Dendritic cell treated with granulocyte-macrophage colony-stimulating factor and Interleukin-4, amounts not matched to agents 40 ng/mL and 50 ng/mL, for 4 days (primary cell): ENCODE data around the gene DHRSX.
"Not testable (repeated sequence)": the region's sequence is repeated elsewhere in the genome, so short reads cannot be mapped to it uniquely, and the experiment has no call there.

Experiments used
- H3K27ac Mint-ChIP-seq: one replicate; pipeline ENCODE4 v1.8.0; 2022; ENCODE audit warnings: mild to moderate bottlenecking, mixed read lengths
- H3K27me3 Mint-ChIP-seq: one replicate; pipeline ENCODE4 v1.8.0; 2022; ENCODE audit warnings: mild to moderate bottlenecking, mixed read lengths
- H3K36me3 Mint-ChIP-seq: one replicate; pipeline ENCODE4 v1.8.0; 2022; ENCODE audit warnings: low read depth, mixed read lengths
- H3K4me1 Mint-ChIP-seq: one replicate; pipeline ENCODE4 v1.8.0; 2022; ENCODE audit warnings: low read depth, mixed read lengths
- H3K4me3 Mint-ChIP-seq: one replicate; pipeline ENCODE4 v1.8.0; 2022; ENCODE audit warnings: mild to moderate bottlenecking, moderate library complexity, mixed read lengths
- H3K9me3 Mint-ChIP-seq: one replicate; pipeline ENCODE4 v1.8.0; 2022; ENCODE audit warnings: mixed read lengths
- intact Hi-C: fragments of 100-400 bp; cut with micrococcal nuclease; formaldehyde crosslinking; loops from one replicate; pipeline ENCODE4 v1.15.0; 2022

The DHRSX gene

GRCh38 chrX:2226182-2226581 lies 274.6 kb downstream of the DHRSX start:
- Mint-ChIP-seq H3K4me1 (peaks cover 17% of the 10 kb centered on the region), H3K27me3 (no peaks in the 10 kb centered on the region), H3K36me3 (peaks cover 80% of the 10 kb centered on the region), H3K27ac (no peak overlapping the region), H3K9me3 (peaks cover 70% of the 10 kb centered on the region), H3K4me3 (no peak overlapping the region)
- intact Hi-C loops: no loop called here

GRCh38 chrX:2224597-2225235 lies 276.1 kb downstream of the DHRSX start:
- Mint-ChIP-seq H3K9me3 (peaks cover 76% of the 10 kb centered on the region), H3K27ac (no peak overlapping the region), H3K4me3 (no peak overlapping the region), H3K27me3 (no peaks in the 10 kb centered on the region), H3K36me3 (peaks cover 80% of the 10 kb centered on the region), H3K4me1 (peaks cover 17% of the 10 kb centered on the region)
- intact Hi-C loops: no loop called here

DNA sequence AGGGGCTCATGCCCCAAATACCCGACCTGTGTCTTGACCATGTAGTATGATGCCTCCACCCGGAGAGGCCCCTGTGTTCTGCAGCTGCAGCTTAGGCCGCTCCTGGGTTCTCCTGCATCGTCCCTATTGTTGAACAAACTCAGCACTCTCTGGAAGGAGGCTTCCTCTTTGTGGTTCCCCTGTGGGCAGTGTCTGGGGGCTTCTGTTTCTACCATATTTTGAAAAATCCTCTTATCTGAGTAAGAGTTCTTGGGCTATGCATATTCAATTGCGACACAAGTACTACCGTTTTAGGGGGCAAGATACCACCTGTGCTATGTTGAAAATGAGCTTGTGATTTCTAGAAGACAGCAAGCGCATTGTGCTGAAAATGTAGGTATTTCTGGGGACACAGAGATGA lies 276.6 kb downstream of the DHRSX start:
- H3K27me3 Mint-ChIP-seq: no peaks in the 10 kb centered on the region
- H3K27ac Mint-ChIP-seq: no peak overlapping the region
- peaks cover 17% of the 10 kb centered on the region for H3K4me1 Mint-ChIP-seq
- H3K36me3 Mint-ChIP-seq: peaks cover 80% of the 10 kb centered on the region
- H3K4me3 Mint-ChIP-seq: no peak overlapping the region
- H3K9me3 Mint-ChIP-seq: peaks cover 76% of the 10 kb centered on the region
- intact Hi-C loops: no loop called here

DNA sequence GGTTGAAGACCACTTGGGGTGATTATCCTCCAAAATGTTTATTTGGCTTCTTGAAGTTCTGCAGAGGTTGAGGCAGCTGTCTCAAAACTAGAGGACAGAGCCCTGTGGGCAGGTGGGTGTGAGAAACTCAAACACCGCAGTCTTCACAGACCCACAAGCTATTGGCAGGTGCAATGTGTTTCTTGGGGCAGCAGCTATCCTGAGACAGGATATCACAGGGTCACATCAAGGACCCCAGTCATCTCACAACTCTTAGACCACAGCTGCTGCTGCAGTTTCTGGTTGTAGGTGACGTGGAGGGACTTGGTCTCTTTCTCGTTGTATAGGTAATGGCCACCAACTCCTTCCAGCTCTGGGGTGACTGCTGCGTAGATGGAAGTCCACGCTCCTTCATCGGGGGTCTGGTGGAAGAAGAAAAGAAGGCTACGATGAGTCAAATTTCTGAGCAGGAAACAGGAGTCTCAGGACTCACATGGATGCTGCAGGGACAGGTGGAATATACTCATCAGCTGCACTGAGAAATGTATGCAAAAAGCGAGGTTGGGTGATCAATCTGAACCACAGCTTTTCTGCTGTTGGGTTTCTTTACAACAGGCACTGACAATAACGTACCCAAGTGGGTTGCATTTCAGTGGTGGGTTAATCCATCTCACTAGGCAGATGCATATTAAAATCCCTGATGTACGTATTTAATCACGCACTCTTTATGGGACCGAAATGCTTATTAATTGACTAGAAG lies 279.8 kb downstream of the DHRSX start:
- Mint-ChIP-seq H3K27ac (no peak overlapping the region), H3K4me3 (no peak overlapping the region), H3K4me1 (peaks cover 10% of the 10 kb centered on the region), H3K36me3 (peaks cover 65% of the 10 kb centered on the region), H3K27me3 (no peaks in the 10 kb centered on the region), H3K9me3 (peaks cover 86% of the 10 kb centered on the region)
- intact Hi-C loops: no loop called here

DNA sequence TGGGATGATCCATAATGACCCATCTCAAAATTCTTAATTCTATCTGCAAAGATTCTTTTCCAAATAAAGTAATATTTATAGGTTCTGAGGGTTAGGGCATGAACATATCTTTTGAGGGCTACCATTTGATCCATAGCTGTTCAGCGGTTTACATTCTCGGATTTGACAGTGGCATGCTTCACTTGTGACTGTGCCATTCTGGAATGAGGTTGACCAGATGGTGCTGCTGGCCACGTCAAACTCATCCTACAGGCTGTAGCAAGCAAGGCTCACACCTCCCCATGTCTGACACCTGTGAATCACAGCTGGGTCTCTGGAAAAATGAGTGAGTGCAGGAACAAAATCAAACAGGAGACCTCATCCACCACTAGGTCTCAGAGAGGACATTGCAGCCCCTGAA lies 280.5 kb downstream of the DHRSX start:
- H3K9me3 Mint-ChIP-seq: peaks cover 91% of the 10 kb centered on the region
- H3K27me3 Mint-ChIP-seq: no peaks in the 10 kb centered on the region
- peaks cover 59% of the 10 kb centered on the region for H3K36me3 Mint-ChIP-seq
- no peak overlapping the region for H3K27ac Mint-ChIP-seq
- peaks cover 10% of the 10 kb centered on the region for H3K4me1 Mint-ChIP-seq
- no peak overlapping the region for H3K4me3 Mint-ChIP-seq
- intact Hi-C loops: no loop called here

DNA sequence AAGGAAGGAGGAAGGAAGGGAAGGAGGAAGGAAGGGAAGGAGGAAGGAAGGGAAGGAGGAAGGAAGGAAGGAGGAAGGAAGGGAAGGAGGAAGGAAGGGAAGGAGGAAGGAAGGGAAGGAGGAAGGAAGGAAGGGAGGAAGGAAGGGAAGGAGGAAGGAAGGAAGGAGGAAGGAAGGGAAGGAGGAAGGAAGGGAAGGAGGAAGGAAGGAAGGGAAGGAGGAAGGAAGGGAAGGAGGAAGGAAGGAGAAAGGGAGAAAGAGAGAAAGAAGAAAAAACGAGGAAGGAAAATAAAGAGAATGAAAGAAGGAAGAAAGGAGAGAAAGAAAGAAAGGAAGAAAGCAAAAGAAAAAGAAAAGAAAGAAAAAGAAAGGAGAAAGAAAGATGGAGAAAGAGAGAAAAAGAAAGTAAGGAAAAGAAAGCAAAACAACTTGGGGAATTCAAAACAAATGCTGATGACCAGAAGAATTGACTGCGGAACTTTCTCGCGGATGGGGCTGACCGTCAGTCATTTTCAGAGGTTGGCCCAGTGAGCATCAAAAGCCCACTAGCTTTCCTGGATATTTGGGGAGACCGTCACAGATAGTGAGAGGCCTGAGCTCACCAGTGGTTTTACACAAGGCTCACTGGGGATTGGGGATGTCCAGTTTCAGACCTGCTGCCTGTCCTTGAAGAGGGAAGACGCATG lies 286.5 kb downstream of the DHRSX start:
- H3K4me1 Mint-ChIP-seq, H3K27me3 Mint-ChIP-seq, H3K4me3 Mint-ChIP-seq, H3K27ac Mint-ChIP-seq, intact Hi-C loops: not testable (repeated sequence)
- Mint-ChIP-seq H3K9me3 (peaks cover 76% of the 10 kb centered on the region), H3K36me3 (peaks cover 35% of the 10 kb centered on the region)

GRCh38 chrX:2211667-2212066 lies 289.1 kb downstream of the DHRSX start:
- Mint-ChIP-seq H3K9me3 (peaks cover 59% of the 10 kb centered on the region), H3K36me3 (peaks cover 36% of the 10 kb centered on the region)
- H3K4me1 Mint-ChIP-seq, H3K4me3 Mint-ChIP-seq, intact Hi-C loops, H3K27ac Mint-ChIP-seq, H3K27me3 Mint-ChIP-seq: not testable (repeated sequence)

DNA sequence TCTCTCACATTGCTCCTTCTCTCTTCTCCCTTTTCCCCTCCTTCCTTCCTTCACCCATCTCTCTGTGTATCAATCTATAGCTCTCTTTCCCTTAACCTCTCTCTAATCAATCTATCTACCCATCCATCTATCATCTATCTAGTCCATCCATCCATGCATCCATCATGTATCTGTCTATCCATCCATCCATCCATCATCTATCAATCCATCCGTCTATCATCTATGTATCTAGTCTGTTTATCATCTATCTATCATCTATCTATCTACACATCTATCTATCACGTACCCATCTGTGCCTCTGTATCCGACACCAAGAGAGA lies 307.5 kb downstream of the DHRSX start:
- Mint-ChIP-seq H3K4me3 (no peak overlapping the region), H3K36me3 (no peaks in the 10 kb centered on the region), H3K27me3 (no peaks in the 10 kb centered on the region), H3K4me1 (no peaks in the 10 kb centered on the region), H3K27ac (no peak overlapping the region), H3K9me3 (peaks cover 6% of the 10 kb centered on the region)
- intact Hi-C loops: no loop called here

DNA sequence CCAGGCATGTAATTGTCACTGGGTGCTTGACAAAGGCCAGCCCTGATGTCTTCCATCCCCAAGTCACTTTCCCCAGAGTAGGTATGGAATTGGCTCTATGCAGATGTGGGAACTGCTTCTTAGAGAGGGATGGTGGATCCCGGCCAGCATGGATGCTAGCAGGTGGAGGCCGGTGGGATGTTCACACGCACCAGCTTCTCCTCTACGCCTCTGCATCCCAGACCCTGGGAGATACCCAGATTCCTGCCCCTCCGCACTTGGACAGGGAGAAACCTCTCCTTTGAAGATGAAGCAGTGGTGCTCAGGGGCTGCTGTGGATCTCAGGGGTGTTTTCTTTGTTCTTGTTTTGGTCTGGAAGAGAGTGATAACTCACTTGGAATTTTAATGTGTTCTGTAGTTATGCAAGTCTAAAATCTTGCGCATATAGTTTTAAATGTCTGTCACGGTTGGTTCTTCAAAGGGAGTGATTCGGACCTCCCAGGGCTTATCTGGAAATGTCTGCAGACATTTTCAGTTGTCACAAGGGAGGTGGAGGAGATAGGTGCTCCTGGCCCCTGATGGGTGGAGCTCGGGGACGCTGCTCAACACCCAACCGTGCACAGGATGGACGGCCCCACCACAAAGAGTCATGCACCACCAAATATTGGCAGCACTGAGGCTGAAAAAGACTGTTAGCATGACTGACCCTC lies 308.0 kb downstream of the DHRSX start:
- H3K27ac Mint-ChIP-seq: no peak overlapping the region
- no peaks in the 10 kb centered on the region for H3K4me1 Mint-ChIP-seq

GRCh38 chrX:2188840-2189239 lies 311.9 kb downstream of the DHRSX start:
- Mint-ChIP-seq H3K4me3 (no peak overlapping the region), H3K27ac (no peak overlapping the region), H3K36me3 (no peaks in the 10 kb centered on the region), H3K9me3 (peaks cover 15% of the 10 kb centered on the region), H3K4me1 (no peaks in the 10 kb centered on the region), H3K27me3 (no peaks in the 10 kb centered on the region)
- intact Hi-C loops: no loop called here

More for the DNA sequence above, 308.0 kb downstream of the DHRSX start:
- Mint-ChIP-seq H3K4me3 (no peak overlapping the region), H3K27me3 (no peaks in the 10 kb centered on the region), H3K36me3 (no peaks in the 10 kb centered on the region), H3K9me3 (peaks cover 11% of the 10 kb centered on the region)
- intact Hi-C loops: no loop called here

DNA sequence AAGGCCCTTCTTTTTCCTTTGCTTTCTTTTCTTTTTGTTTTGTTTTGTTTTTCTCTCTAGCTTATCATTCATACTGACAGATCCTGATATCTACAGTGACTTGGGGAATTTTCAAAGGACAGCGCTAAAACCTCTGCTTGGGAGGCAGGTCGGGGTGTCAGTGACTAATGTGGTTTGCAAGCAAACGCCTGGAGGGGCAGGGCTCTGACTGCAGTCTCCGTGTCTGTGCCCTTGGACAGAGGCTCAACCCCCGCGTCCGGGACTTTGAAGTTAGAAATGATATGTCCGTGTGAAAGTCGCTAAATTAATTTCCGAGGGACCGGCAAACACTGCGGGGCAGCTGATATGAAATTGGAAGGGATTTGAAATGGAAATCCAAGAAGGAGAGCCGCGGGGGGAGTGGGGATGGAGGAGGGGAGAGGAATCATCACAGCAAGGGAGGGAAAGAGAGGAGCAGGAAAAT lies 312.4 kb downstream of the DHRSX start:
- no peaks in the 10 kb centered on the region for H3K27me3 Mint-ChIP-seq
- peaks cover 15% of the 10 kb centered on the region for H3K9me3 Mint-ChIP-seq
- no peaks in the 10 kb centered on the region for H3K36me3 Mint-ChIP-seq
- intact Hi-C loops: no loop called here
- no peaks in the 10 kb centered on the region for H3K4me1 Mint-ChIP-seq
- H3K4me3 Mint-ChIP-seq: no peak overlapping the region
- no peak overlapping the region for H3K27ac Mint-ChIP-seq

- H3K4me3 Mint-ChIP-seq: no peak overlapping the region
- no peaks in the 10 kb centered on the region for H3K27me3 Mint-ChIP-seq
- no peaks in the 10 kb centered on the region for H3K4me1 Mint-ChIP-seq
- H3K9me3 Mint-ChIP-seq: peaks cover 15% of the 10 kb centered on the region
- H3K36me3 Mint-ChIP-seq: no peaks in the 10 kb centered on the region
- H3K27ac Mint-ChIP-seq: no peak overlapping the region
- intact Hi-C loops: no loop called here
Observed at GRCh38 chrX:2187352-2188115, 313.2 kb downstream of the DHRSX start.

DNA sequence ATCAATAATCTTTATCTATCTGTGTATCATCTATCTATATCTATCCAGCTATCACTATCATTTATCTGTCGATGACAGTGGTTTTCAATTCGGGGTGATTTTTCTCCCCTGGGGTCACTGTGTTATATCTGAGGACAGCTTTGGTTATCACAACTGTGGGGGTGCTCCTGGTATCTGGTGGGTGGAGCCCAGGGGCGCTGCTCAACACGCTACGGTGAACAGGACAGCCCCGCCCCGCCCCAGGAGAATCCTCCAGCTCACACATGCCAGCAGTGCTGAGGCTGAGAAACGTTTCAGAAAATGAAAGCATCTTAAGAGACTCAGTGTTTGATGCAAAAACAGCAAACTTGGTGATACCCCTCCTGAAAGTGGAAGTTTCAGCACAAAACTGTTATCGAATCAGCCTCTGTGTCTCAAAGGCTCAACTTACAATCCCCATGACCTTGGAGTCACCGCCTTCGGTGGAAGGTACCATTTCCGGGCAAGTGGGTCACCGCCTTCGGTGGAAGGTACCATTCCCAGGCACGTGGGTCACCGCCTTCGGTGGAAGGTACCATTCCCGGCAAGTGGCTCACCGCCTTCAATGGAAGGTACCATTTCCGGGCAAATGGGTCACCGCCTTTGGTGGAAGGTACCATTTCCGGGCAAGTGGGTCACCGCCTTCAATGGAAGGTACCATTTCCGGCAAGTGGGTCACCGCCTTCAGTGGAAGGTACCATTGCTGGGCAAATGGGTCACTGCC lies 315.3 kb downstream of the DHRSX start:
- no peak overlapping the region for H3K27ac Mint-ChIP-seq
- no peaks in the 10 kb centered on the region for H3K36me3 Mint-ChIP-seq
- intact Hi-C loops: no loop called here
- no peaks in the 10 kb centered on the region for H3K4me1 Mint-ChIP-seq
- peaks cover 15% of the 10 kb centered on the region for H3K9me3 Mint-ChIP-seq
- H3K4me3 Mint-ChIP-seq: no peak overlapping the region
- no peaks in the 10 kb centered on the region for H3K27me3 Mint-ChIP-seq
